Brain microvascular endothelial cell (primary cell): ENCODE measurements around the gene SCRN3.
"Not testable (repeated sequence)": the region's sequence is repeated elsewhere in the genome, so short reads cannot be mapped to it uniquely, and the experiment has no call there.

ENCODE experiments used
- DNase-seq: peaks from one replicate; pipeline ENCODE4 v3.0.0-alpha.2; 2020
- H3K27ac ChIP-seq: fragments of 250-450 bp; sonication (Bioruptor Pico); 2 replicates; pipeline ENCODE4 v1.5.1; 2020; ENCODE audit warnings: mild to moderate bottlenecking, moderate library complexity
- H3K27me3 ChIP-seq: fragments of 250-450 bp; sonication (Bioruptor Pico); replicated peaks from 2 replicates; pipeline ENCODE4 v1.5.1; 2020; ENCODE audit warnings: mild to moderate bottlenecking
- H3K36me3 ChIP-seq: fragments of 250-450 bp; sonication (Bioruptor Pico); replicated peaks from 2 replicates; pipeline ENCODE4 v1.5.1; 2020; ENCODE audit warnings: mild to moderate bottlenecking
- H3K4me3 ChIP-seq: 2 replicates; pipeline ENCODE4 v1.5.1; 2011; ENCODE audit warnings: low read depth, mild to moderate bottlenecking, control low read depth, low read length, moderate library complexity
- in situ Hi-C: cut with HindIII; loops from 2 replicates; pipeline ENCODE4 v1.10.0; 2017; ENCODE audit warnings: low sequenced_read_pairs, low pct_ligation_motif_present
- TF ChIP-seq, protein P1 (sequence below): IDR thresholded peaks from 2 replicates; pipeline ENCODE4 v1.5.1; 2011; ENCODE audit warnings: low read depth, mild to moderate bottlenecking, moderate library complexity, low read length, control low read depth, inconsistent platforms; ENCODE audit errors: missing control alignments

SCRN3 gene

DNA sequence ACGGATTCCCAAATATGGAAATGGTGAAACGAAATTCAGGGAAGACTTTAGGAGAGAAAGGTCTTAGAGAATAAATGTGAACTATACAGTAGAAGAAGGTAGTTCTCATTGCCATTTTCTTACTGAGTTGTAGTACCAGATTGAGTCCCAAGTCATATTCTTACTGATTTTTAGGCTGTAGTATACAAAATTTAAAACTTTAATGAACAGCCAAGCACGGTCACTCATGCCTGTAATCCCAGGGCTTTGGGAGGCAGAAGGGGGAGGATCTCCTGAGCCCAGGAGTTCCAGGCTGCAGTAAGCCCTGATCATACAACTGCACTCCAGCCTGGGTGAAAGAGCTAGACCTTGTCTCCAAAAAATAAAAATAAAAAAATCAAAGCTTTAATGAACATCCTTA is 2.2 kb downstream of the SCRN3 start:
- DNase-seq = no peak
- TF ChIP-seq, protein P1, sequence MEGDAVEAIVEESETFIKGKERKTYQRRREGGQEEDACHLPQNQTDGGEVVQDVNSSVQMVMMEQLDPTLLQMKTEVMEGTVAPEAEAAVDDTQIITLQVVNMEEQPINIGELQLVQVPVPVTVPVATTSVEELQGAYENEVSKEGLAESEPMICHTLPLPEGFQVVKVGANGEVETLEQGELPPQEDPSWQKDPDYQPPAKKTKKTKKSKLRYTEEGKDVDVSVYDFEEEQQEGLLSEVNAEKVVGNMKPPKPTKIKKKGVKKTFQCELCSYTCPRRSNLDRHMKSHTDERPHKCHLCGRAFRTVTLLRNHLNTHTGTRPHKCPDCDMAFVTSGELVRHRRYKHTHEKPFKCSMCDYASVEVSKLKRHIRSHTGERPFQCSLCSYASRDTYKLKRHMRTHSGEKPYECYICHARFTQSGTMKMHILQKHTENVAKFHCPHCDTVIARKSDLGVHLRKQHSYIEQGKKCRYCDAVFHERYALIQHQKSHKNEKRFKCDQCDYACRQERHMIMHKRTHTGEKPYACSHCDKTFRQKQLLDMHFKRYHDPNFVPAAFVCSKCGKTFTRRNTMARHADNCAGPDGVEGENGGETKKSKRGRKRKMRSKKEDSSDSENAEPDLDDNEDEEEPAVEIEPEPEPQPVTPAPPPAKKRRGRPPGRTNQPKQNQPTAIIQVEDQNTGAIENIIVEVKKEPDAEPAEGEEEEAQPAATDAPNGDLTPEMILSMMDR = no peak
- Histone ChIP-seq H3K36me3 (no peaks in the 10 kb centered on the region), H3K27ac (no peak overlapping the region), H3K27me3 (no peaks in the 10 kb centered on the region), H3K4me3 (no peak overlapping the region)
- in situ Hi-C loops = no loop called here

DNA sequence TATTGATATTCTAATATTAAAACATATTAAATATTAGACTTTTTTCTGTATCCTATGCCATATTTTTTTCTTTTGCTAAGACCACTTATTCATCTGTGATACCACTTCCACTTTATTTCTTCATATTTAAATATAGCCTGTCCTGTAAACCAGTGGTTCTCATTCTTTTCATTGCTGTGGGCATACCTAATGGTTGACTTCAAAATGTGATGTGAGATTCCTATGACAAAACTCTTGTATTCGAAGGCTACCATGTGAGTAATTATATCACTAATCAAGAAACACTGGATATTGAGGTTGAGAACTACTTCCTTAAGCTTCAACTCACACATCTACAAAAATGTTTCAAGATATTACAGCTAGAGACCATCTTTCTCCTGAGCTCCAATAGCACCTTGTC is 3.6 kb downstream of the SCRN3 start:
- TF ChIP-seq, protein P1 = no peak
- H3K4me3 ChIP-seq = no peak overlapping the region
- no peak for DNase-seq
- no peaks in the 10 kb centered on the region for H3K36me3 ChIP-seq
- no peak overlapping the region for H3K27ac ChIP-seq
- no peaks in the 10 kb centered on the region for H3K27me3 ChIP-seq
- in situ Hi-C loops = no loop called here

DNA sequence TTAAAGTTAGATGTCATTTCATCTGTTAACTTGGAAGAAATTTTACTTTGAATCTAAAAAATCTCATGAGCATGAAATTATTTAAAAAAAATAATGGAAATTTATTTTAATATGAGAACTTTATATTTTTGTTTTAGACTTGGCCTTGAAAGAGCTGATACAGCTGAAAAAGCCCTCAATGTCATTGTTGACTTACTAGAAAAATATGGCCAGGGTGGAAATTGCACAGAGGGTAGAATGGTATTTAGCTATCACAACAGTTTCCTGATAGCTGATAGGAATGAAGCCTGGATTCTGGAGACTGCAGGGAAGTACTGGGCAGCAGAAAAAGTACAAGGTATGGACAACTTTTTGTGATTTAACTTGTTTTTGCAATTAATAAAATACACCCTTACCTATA is 5.3 kb downstream of the SCRN3 start:
- no peak for DNase-seq
- in situ Hi-C loops = no loop called here
- TF ChIP-seq, protein P1 = no peak

DNA sequence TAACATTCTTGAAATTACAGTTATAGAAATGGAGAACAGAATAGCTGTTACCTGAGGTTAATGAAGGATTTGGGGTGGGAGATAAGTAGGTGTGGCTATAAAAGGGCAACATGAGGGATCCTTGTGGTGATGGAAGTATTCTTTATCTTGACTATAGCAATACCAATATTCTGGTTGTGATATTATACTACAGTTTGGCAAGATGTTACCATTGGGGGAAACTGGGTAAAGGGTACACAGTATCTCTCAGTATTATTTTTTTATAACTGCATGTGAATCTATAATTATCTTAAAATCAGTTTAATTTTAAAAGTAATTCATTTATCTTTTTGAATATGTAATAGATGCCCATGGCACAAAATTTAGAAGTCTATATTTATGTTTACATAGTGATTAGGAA is 8.1 kb downstream of the SCRN3 start:
- in situ Hi-C loops = no loop called here
- TF ChIP-seq, protein P1 = no peak

More for the DNA sequence above, 5.3 kb downstream of the SCRN3 start:
- Histone ChIP-seq H3K36me3 (no peaks in the 10 kb centered on the region), H3K27ac (no peak overlapping the region), H3K27me3 (no peaks in the 10 kb centered on the region), H3K4me3 (no peak overlapping the region)

DNA sequence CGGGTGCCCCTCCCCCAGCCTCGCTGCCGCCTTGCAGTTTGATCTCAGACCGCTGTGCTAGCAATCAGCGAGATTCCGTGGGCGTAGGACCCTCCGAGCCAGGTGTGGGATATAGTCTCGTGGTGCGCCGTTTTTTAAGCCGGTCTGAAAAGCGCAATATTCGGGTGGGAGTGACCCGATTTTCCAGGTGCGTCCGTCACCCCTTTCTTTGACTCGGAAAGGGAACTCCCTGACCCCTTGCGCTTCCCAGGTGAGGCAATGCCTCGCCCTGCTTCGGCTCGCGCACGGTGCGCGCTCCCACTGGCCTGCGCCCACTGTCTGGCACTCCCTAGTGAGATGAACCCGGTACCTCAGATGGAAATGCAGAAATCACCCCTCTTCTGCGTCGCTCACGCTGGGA is 14.5 kb downstream of the SCRN3 start:
- H3K27ac ChIP-seq, H3K27me3 ChIP-seq, in situ Hi-C loops, DNase-seq, H3K4me3 ChIP-seq, H3K36me3 ChIP-seq: not testable (repeated sequence)

More for the DNA sequence above, 8.1 kb downstream of the SCRN3 start:
- Histone ChIP-seq H3K4me3 (no peak overlapping the region), H3K36me3 (no peaks in the 10 kb centered on the region), H3K27ac (no peak overlapping the region), H3K27me3 (no peaks in the 10 kb centered on the region)
- no peak for DNase-seq

DNA sequence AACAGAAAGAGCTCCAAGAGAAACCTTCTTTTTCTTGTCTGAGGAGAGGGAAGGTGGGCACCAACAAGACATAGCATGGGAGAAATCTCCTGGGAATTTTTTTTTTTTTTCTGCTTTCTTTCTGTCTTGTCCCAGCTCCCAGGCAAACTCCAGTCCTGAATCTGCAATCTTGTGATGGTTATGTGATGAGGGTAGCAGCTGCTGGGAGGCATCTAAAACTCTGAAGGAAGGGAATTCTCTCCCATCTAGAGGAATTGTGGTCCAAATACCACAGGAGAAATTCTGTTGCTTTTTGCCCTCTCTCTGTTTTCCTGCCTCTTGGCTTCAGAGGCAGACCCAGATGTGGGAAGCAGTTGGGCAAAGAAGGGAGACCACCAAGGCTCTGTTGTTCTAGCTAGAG is 16.7 kb downstream of the SCRN3 start:
- no peaks in the 10 kb centered on the region for H3K36me3 ChIP-seq
- no peaks in the 10 kb centered on the region for H3K27me3 ChIP-seq
- no peak overlapping the region for H3K27ac ChIP-seq
- in situ Hi-C loops = no loop called here
- TF ChIP-seq, protein P1 = no peak
- no peak overlapping the region for H3K4me3 ChIP-seq
- DNase-seq = no peak
